ENCODE data around the gene MVP.
"Not testable (repeated sequence)": the region's sequence is repeated elsewhere in the genome, so short reads cannot be mapped to it uniquely, and the experiment has no call there.

Gene MVP

DNA sequence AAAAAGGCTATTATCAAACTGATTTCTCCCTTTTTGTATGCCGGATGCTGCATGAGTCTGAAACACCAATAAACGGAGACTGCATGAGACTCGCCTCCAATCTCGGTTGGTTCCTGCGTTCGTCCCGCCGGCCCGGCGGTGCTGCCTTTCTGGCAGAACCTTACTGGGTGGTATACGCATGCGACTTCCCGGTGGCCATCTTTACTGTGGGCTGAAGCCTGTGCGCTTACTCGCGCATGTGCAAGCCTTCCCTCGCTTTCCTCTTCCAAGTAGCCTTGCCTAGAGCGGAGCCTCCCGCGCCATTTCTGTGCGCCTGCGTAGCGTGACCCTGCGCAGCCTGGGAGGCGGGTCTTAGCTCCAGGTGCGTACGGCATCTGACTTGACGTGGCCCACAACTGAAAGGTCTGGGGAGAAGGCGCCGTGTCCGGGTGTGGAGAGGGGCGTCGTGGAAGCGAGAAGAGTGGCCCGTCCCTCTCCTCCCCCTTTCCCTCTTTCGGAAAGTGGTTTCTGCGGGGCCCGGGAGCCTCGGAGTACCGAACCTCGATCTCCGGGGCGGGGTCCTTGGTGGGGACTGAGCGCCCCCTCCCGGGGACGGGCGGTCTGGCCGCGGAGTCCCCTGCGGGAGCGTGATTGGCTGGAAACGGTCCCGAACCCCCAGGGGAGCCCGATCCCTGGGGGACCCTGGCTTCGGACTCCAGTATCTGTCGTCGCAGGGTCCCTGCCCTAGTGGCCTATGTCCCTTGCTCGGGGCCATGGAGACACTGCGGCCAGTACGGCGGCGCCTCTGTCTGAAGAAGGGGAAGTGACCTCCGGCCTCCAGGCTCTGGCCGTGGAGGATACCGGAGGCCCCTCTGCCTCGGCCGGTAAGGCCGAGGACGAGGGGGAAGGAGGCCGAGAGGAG, 4.2 kb upstream of the MVP start, which contains the start of gene PAGR1:
TSS of gene PAGR1 (plus strand) at position 360 of the 901 bp plus-strand sequence. CDS start at position 734, 374 bp downstream.
- DNase-seq = peak; percentile 99

DNA sequence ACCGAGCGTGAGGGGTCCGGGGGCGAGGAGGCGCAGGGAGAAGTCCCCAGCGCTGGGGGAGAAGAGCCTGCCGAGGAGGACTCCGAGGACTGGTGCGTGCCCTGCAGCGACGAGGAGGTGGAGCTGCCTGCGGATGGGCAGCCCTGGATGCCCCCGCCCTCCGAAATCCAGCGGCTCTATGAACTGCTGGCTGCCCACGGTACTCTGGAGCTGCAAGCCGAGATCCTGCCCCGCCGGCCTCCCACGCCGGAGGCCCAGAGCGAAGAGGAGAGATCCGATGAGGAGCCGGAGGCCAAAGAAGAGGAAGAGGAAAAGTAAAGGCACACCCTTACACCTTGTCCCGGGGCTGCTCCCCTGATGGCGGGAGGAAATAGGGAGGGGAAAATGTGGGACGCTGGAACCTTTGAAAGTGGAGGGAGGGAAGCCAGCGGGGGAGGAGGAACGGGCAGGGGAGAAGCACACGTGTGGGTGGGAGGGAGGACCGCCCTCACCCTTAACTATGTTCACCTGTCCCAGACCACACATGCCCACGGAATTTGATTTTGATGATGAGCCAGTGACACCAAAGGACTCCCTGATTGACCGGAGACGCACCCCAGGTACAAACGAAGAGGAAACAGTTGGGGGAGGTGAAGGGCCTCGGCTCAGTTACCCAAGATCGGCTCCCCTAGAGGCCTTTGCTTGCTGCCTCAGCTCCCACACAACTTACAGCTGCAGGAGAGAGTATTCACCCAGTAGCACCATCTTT, 3.4 kb upstream of the MVP start:
- DNase-seq = no peak

GRCh38 chr16:29818082-29818481, 2.2 kb upstream of the MVP start:
- DNase-seq = no peak

GRCh38 chr16:29819506-29819905, 756 bp upstream of the MVP start:
- no peak for DNase-seq

DNA sequence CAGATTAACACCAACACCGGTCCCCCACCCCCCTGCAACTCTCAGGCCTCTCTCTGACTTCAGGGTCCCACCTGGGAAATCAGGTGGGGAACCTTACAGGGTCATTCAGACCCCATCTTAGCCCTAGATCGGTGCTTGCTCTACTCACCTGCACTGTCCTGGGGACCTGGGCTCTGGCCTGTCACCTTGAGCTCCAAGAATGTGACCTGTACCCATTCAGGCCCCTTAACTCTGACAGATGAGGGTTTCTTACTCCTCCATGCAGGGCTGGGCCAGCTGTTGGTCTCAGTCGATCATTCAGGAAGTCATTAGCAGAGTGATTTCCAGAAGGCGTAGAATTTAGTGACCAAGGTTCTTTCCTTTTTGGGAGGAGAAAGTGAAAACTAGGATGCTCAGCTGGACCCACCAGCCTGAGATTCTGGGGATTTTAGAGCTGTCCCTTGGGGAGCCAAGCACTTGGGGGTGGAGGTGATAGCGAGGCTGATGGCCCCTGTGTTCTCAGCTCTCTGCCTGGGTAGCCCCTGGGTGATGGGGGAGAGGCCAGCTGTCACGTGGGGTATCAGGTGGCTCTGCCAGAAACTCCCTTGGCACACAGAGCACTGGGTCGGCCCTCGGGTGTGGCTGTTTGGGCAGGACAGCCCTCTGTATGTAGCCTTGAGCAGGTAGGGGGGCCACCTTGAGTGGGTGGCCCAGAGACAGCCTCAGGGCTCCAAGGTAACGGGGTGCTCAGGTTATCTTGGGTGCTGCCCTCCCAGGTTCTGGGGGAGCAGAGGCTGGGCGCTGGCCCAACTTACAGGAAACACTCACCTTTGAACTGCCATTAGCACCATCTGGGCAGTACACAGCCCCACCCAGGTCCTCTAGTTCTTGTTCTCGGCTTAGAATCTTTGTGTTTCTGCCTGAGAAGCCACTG, 724 bp downstream of the MVP start:
- peak; percentile 40 for DNase-seq

DNA sequence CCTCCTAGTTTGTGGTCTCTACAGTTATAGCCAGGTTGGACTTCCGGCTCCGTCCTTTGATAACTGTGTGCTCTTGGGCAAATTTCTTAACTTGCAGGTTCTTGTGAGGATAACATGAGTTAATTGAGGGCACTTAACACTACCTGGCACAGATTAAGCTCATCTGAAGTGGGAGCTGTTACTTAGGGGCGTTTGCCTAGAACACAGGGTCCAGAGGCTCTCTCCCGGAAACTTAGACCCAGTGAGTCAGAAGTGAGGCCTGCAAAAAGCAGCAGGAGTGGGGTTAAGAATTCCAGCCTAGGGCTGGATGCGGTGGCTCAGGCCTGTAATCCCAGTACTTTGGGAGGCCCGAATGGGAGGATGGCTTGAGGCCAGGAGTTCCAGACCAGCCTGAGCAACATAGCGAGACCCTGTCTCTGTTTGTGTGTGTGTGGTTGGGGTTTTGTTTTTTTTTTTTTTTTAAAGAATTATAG, 1.4 kb downstream of the MVP start:
- DNase-seq = no peak

- DNase-seq = no peak
Measured at GRCh38 chr16:29824589-29825144, 4.4 kb downstream of the MVP start.

- peak; percentile 41 for DNase-seq
Measured at GRCh38 chr16:29825145-29826044, 5.1 kb downstream of the MVP start.

GRCh38 chr16:29826342-29826695, 6.1 kb downstream of the MVP start:
- no peak for DNase-seq

- DNase-seq = no peak
Measured at GRCh38 chr16:29830774-29831173, 10.5 kb downstream of the MVP start.

GRCh38 chr16:29831490-29831889, 11.2 kb downstream of the MVP start:
- no peak for DNase-seq

DNA sequence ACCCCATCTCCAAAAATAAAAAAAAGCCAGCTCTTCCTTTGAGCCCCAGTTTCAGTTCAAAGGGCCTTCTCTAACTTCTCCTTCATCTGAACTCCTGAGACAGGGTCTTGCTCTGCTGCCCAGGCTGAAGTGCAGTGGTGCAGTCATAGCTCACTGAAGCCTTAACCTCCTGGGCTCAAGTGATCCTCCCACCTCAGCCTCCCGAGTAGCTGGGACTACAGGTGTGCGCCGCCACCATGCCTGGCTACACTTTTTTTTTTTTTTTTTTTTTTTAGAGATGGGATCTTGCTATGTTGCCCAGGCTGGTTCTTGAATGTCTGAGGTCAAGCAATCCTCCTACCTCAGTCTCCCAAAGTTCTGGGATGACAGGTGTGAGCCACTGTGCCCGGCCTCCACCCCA, 13.0 kb downstream of the MVP start:
- not testable (repeated sequence) for DNase-seq

GRCh38 chr16:29834079-29834478, 13.8 kb downstream of the MVP start:
- DNase-seq = no peak

- no peak for DNase-seq
Measured at GRCh38 chr16:29835926-29836325, 15.7 kb downstream of the MVP start.

GRCh38 chr16:29836623-29837022, 16.4 kb downstream of the MVP start:
- DNase-seq = no peak

DNA sequence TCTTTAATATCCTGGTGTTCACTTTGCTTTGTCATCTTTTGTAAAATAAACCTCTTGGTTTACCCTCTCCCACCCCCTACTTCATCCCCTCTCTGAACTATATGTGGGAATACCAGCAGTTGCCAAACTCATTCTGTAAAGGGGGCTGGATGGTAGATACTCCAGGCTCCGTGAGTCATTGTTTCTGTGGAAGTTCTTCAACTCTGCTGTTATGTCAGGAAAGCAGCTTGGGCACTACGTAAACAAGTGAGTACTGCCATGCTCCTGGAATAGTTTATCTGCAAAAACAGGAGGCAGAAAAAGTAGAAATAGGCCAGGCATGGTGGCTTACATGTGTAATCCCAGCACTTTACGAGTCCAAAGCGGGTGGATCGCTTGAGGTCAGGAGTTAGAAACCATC, 17.6 kb downstream of the MVP start:
- DNase-seq = no peak

- DNase-seq = no peak
Measured at GRCh38 chr16:29839822-29840221, 19.6 kb downstream of the MVP start.

DNA sequence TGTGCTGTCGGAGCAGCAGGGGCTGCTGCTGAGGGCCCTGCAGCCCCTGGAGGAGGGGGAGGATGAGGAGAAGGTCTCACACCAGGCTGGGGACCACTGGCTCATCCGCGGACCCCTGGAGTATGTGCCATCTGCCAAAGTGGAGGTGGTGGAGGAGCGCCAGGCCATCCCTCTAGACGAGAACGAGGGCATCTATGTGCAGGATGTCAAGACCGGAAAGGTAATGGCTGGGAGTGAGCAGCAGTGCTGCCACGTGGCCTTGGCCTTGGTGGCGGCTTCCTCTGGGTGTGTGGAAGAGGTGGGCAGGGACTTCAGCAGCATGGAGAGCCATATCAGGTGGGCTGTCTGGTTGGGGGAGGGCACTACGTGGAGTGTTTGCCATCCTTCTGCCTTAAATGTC, 20.0 kb downstream of the MVP start:
- DNase-seq = no peak

GRCh38 chr16:29841631-29842030, 21.4 kb downstream of the MVP start:
- DNase-seq = no peak

GRCh38 chr16:29842732-29843346, 22.6 kb downstream of the MVP start:
- no peak for DNase-seq

- DNase-seq = no peak
Measured at GRCh38 chr16:29843931-29844330, 23.7 kb downstream of the MVP start.
